T-cell (primary cell): ENCODE data around the gene ANKRD40. TPM values are rescaled to one million over a fixed set of nuclear protein-coding genes. Genes with fewer than 3 reads are reported as not detected.
A peak's percentile ranks its signal among the peaks of the same experiment; 100 is the strongest.
"Not testable (repeated sequence)": the region's sequence is repeated elsewhere in the genome, so short reads cannot be mapped to it uniquely, and the experiment has no call there.

Experiments
- ATAC-seq, 4 experiments: fragments of 200-7000 bp in 3 of 4; fragments of 150-1000 bp in 1 of 4; cut with Tn5 transposase; replicated peaks in 1 of 4; 1 replicate in 3 of 4; 2 replicates in 1 of 4; pipeline ENCODE4 v1.10.0; 2021; ENCODE audit warnings: moderate library complexity in 3 of 4, mild to moderate bottlenecking in 2 of 4, moderate number of reproducible peaks in 1 of 4
- CTCF ChIA-PET, 2 donors: fragments of 300-600 bp; sonication (Branson Sonifier 250); formaldehyde crosslinking; loops; one replicate each; lab custom pipeline; 2022; ENCODE audit warnings: antibody characterized with exemption in 2 of 2; lab: Charles Lee
- POLR2A ChIA-PET, 2 donors: fragments of 300-600 bp; sonication (Branson Sonifier 250); formaldehyde crosslinking; loops; one replicate each; lab custom pipeline; 2022; ENCODE audit warnings: antibody characterized with exemption in 2 of 2; lab: Charles Lee
- DNase-seq, 35 experiments: peaks; one replicate each; pipeline versions ENCODE4 v3.0.0 to v3.0.0-alpha.2; 2013 to 2023
- H3K27ac ChIP-seq: one replicate; pipeline ENCODE4 v1.5.1; 2013; ENCODE audit warnings: low read length
- H3K27me3 ChIP-seq, 2 experiments: replicated peaks in 1 of 2; 1 replicate in 1 of 2; 2 replicates in 1 of 2; pipeline versions ENCODE4 v1.6.1 to v1.7.0; 2013; ENCODE audit warnings: low read length in 1 of 2, mixed read lengths in 1 of 2; ENCODE audit not compliant: control insufficient read depth in 2 of 2, insufficient read depth in 2 of 2; ENCODE audit errors: extremely low read depth in 1 of 2
- H3K36me3 ChIP-seq, 2 donors: 1 replicate in 1 of 2; 2 replicates in 1 of 2; pipeline versions ENCODE4 v1.6.1 to v1.7.0; 2013; ENCODE audit warnings: low read length in 1 of 2; ENCODE audit not compliant: control insufficient read depth in 2 of 2, insufficient read depth in 1 of 2; ENCODE audit errors: extremely low read depth in 1 of 2
- H3K4me1 ChIP-seq, 2 experiments: 1 replicate in 1 of 2; 2 replicates in 1 of 2; pipeline versions ENCODE4 v1.6.1 to v1.7.0; 2013; ENCODE audit warnings: low read length in 2 of 2, mixed read lengths in 1 of 2; ENCODE audit not compliant: insufficient read depth in 2 of 2, control insufficient read depth in 1 of 2; ENCODE audit errors: extremely low read depth in 1 of 2
- H3K4me3 ChIP-seq, 2 donors: 1 replicate in 1 of 2; 2 replicates in 1 of 2; pipeline versions ENCODE4 v1.5.1 to v1.7.0; 2013; ENCODE audit warnings: mild to moderate bottlenecking in 2 of 2, low read length in 1 of 2, moderate library complexity in 1 of 2; ENCODE audit not compliant: control insufficient read depth in 1 of 2; ENCODE audit errors: extremely low read depth in 1 of 2
- H3K9me3 ChIP-seq: 2 replicates; pipeline ENCODE4 v1.7.0; 2013
- H3K27ac Mint-ChIP-seq, 2 donors: one replicate each; pipeline ENCODE4 v1.8.0; 2020 to 2021; ENCODE audit warnings: mild to moderate bottlenecking in 2 of 2, mixed read lengths in 2 of 2
- H3K27me3 Mint-ChIP-seq, 2 donors: one replicate each; pipeline ENCODE4 v1.8.0; 2021 to 2022; ENCODE audit warnings: mixed read lengths in 2 of 2
- H3K36me3 Mint-ChIP-seq: one replicate; pipeline ENCODE4 v1.8.0; 2021; ENCODE audit warnings: mixed read lengths
- H3K4me1 Mint-ChIP-seq, 3 donors: one replicate each; pipeline ENCODE4 v1.8.0; 2020 to 2022; ENCODE audit warnings: mixed read lengths in 3 of 3, mild to moderate bottlenecking in 1 of 3
- H3K4me3 Mint-ChIP-seq, 3 donors: one replicate each; pipeline ENCODE4 v1.8.0; 2020 to 2022; ENCODE audit warnings: mild to moderate bottlenecking in 3 of 3, mixed read lengths in 3 of 3, moderate library complexity in 3 of 3
- H3K9me3 Mint-ChIP-seq, 3 donors: one replicate each; pipeline ENCODE4 v1.8.0; 2020 to 2022; ENCODE audit warnings: mixed read lengths in 3 of 3
- WGBS: methylation state at CpG from one replicate; pipeline ENCODE4 v1.1.5; 2013; ENCODE audit warnings: missing lambda C conversion rate; ENCODE audit not compliant: insufficient coverage; 5-methylcytosine and 5-hydroxymethylcytosine counted together
- total RNA-seq, 35 experiments: library from RNA in 6 of 35; stranded (reverse) in 6 of 35; fragments of 120-200 nt in 1 of 35; gene quantifications; one replicate each; pipeline versions ENCODE4 v1.2.1 to v1.2.4 and lab custom pipeline; 2013 to 2026

The ANKRD40 gene
- total RNA-seq, 5 donors from 2014 or later (not counting 1 experiment from before 2014, with no cell fraction given) = 30.3 to 37.6 (median 34.5) TPM

- peaks cover 0 to 23% of the 10 kb centered on the region in 2 experiments for H3K27me3 ChIP-seq
- no peak overlapping the region for H3K4me3 ChIP-seq
- ChIA-PET CTCF (interaction anchor here in 1 of 2 donors (0.6 kb wide), 1 partner anchor 77 kb away, joined by 3 read pairs; no protein-coding TSS in a partner anchor), POLR2A (no interaction called here)
- H3K4me1 Mint-ChIP-seq = peaks cover 4 to 18% (median 5%) of the 10 kb centered on the region in 3 donors
- peaks cover 18 to 23% of the 10 kb centered on the region in 2 donors for H3K27me3 Mint-ChIP-seq
- H3K9me3 Mint-ChIP-seq = no peaks in the 10 kb centered on the region
- H3K27ac ChIP-seq = no peak overlapping the region
- no peak for ATAC-seq
- no peaks in the 10 kb centered on the region for H3K4me1 ChIP-seq
- no peak overlapping the region for H3K4me3 Mint-ChIP-seq
- H3K36me3 Mint-ChIP-seq = no peaks in the 10 kb centered on the region
- H3K36me3 ChIP-seq = no peaks in the 10 kb centered on the region
- no peaks in the 10 kb centered on the region for H3K9me3 ChIP-seq
- H3K27ac Mint-ChIP-seq = no peak overlapping the region
- WGBS = 68% methylated on average over 27 of the region's 27 CpGs
- peak in 1 of 35 experiments; percentile 11 for DNase-seq
Observed at GRCh38 chr17:50681263-50682200, 26.2 kb downstream of the ANKRD40 start.

- H3K36me3 Mint-ChIP-seq, H3K4me1 ChIP-seq, ATAC-seq, H3K36me3 ChIP-seq, H3K27ac ChIP-seq, POLR2A ChIA-PET, H3K9me3 Mint-ChIP-seq, H3K4me3 Mint-ChIP-seq, H3K27ac Mint-ChIP-seq, H3K9me3 ChIP-seq, CTCF ChIA-PET, H3K4me3 ChIP-seq, DNase-seq: not testable (repeated sequence)
- peaks cover 0 to 25% of the 10 kb centered on the region in 2 experiments for H3K27me3 ChIP-seq
- 61% methylated on average over 10 of the region's 12 CpGs for WGBS
- Mint-ChIP-seq H3K27me3 (peaks cover 14 to 22% of the 10 kb centered on the region in 2 donors), H3K4me1 (peaks cover 4 to 18% (median 5%) of the 10 kb centered on the region in 3 donors)
Observed at GRCh38 chr17:50680543-50681262, 27.0 kb downstream of the ANKRD40 start.

DNA sequence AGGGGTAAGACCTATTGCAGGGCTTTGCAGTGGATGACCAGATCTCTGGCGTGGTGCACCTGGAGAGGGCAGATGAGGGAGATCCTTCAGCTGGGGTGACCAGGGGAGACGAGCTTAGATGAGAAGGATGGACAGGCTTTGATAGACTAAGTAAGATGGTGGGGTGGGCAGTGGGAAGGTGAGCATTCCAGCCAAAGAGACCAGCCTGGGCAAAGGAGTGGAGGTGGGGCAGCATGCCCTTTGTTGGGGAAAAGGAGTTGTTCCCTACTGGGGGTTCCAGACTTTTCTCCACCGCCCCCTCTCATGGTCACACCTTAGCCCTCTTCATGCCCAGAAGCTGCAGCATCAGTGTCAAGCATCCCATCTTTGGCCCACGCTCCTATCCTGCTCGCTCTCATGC is 27.6 kb downstream of the ANKRD40 start:
- 89% methylated on average over 5 of the region's 5 CpGs for WGBS
- peaks cover 4 to 18% (median 5%) of the 10 kb centered on the region in 3 donors for H3K4me1 Mint-ChIP-seq
- CTCF ChIA-PET = no interaction called here
- no peaks in the 10 kb centered on the region for H3K36me3 ChIP-seq
- H3K4me3 ChIP-seq = no peak overlapping the region
- H3K27me3 ChIP-seq = peaks cover 0 to 30% of the 10 kb centered on the region in 2 experiments
- no peaks in the 10 kb centered on the region for H3K4me1 ChIP-seq
- POLR2A ChIA-PET = no interaction called here
- H3K27me3 Mint-ChIP-seq = peaks cover 14 to 23% of the 10 kb centered on the region in 2 donors
- H3K9me3 ChIP-seq = no peaks in the 10 kb centered on the region
- H3K27ac Mint-ChIP-seq = no peak overlapping the region
- no peak for DNase-seq
- no peaks in the 10 kb centered on the region for H3K9me3 Mint-ChIP-seq
- ATAC-seq = no peak
- no peaks in the 10 kb centered on the region for H3K36me3 Mint-ChIP-seq
- no peak overlapping the region for H3K27ac ChIP-seq
- no peak overlapping the region for H3K4me3 Mint-ChIP-seq

DNA sequence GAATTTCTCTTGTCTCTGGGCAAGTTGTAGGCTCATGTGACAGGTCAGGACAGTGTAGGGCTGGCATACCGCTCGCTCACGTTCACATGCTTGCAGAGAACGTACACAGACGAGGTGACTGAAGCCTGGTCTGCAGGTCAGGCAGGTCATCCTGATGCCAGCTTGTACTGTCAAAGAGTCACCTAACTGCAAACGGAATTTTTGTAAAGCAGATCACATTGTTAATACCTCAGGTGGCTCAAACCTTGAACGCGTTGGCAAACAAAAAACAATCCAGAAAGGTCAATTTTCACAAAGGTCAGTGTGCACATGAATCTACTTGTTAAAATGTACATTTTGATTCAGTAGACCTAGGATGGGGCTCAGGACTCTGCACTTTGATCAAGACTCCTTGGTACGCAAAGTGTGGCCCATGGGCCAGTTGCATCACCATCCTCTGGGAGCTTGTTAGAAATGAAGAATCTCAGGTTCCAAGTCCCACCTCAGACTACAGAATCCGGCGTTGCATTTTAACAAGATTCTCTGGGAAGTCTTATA is 28.6 kb downstream of the ANKRD40 start:
- no peak overlapping the region for H3K27ac ChIP-seq
- H3K27me3 Mint-ChIP-seq = peaks cover 14 to 24% of the 10 kb centered on the region in 2 donors
- H3K4me1 ChIP-seq = no peaks in the 10 kb centered on the region
- H3K27ac Mint-ChIP-seq = no peak overlapping the region
- WGBS = 84% methylated on average over 9 of the region's 11 CpGs
- DNase-seq (no peak), ATAC-seq (no peak)
- ChIA-PET CTCF (no interaction called here), POLR2A (no interaction called here)
- peaks cover 0 to 30% of the 10 kb centered on the region in 2 experiments for H3K27me3 ChIP-seq
- no peaks in the 10 kb centered on the region for H3K36me3 Mint-ChIP-seq
- no peaks in the 10 kb centered on the region for H3K9me3 Mint-ChIP-seq
- H3K9me3 ChIP-seq = no peaks in the 10 kb centered on the region
- no peaks in the 10 kb centered on the region for H3K36me3 ChIP-seq
- H3K4me1 Mint-ChIP-seq = peaks cover 4 to 18% (median 5%) of the 10 kb centered on the region in 3 donors
- no peak overlapping the region for H3K4me3 ChIP-seq
- no peak overlapping the region for H3K4me3 Mint-ChIP-seq

GRCh38 chr17:50677851-50678375 is 29.8 kb downstream of the ANKRD40 start:
- no peak overlapping the region for H3K4me3 Mint-ChIP-seq
- ChIA-PET POLR2A (no interaction called here), CTCF (no interaction called here)
- H3K27me3 Mint-ChIP-seq = peaks cover 14 to 24% of the 10 kb centered on the region in 2 donors
- Histone ChIP-seq H3K27me3 (peaks cover 0 to 30% of the 10 kb centered on the region in 2 experiments), H3K4me3 (no peak overlapping the region), H3K9me3 (no peaks in the 10 kb centered on the region), H3K27ac (no peak overlapping the region), H3K4me1 (no peaks in the 10 kb centered on the region), H3K36me3 (no peaks in the 10 kb centered on the region)
- ATAC-seq (no peak), DNase-seq (no peak)
- WGBS = 89% methylated on average over 11 of the region's 12 CpGs
- H3K27ac Mint-ChIP-seq = no peak overlapping the region
- no peaks in the 10 kb centered on the region for H3K36me3 Mint-ChIP-seq
- H3K4me1 Mint-ChIP-seq = peaks cover 4 to 18% (median 5%) of the 10 kb centered on the region in 3 donors
- no peaks in the 10 kb centered on the region for H3K9me3 Mint-ChIP-seq
